ENCODE results near the gene ZNF692. TPM values are rescaled to one million over a fixed set of nuclear protein-coding genes. Genes with fewer than 3 reads are reported as not detected.

ZNF692 gene
- total RNA-seq, 1 experiment from 2014 or later, result 40.1 TPM

DNA sequence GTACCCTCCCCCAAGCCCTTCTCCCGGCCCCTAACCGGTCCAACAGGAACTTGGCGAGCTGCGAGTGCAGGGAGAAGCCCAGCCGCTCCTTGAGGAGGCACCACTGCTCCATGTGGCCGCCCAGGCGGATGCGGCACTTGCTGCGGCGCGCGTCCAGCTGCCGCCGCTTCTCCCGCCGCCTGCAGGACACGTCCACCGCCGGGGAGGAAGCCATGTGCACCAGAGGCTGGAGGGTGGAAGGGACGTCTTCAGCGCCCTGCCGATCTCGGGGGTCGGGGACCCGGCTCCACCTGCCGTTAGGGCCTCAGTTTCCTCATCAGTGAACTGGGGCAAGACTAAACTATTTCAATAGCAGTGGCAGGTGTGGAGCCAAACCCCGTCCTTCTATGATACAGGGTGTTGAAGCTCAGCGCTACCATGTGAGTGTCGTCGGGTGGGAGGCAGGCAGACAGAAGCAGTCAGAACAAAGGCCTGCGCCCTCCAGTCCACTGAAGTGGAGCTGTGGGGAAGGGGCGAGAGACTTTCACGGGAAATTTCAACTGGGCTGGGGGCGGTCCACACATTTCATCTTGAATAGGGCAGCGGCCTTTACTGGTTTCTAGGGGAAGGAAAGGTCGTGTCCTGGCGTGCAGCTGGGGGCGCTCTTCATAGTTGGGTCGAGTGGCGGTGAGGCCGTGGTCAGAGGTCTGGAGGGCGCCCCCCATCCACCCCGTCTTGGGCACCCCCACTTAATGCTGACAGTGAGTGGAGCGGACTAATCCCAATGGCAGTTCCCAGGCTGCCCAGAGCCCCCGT is 592 bp downstream of the ZNF692 start:
- H3K4me1 Mint-ChIP-seq, result peaks cover 17 to 20% of the 10 kb centered on the region in 2 experiments
- Histone ChIP-seq H3K9me3 (ENCODE audit: control insufficient read depth, low read depth, low read length) (no peaks in the 10 kb centered on the region), H3K4ac (ENCODE audit: low read depth, low read length) (no peak overlapping the region), H3K27ac (ENCODE audit: insufficient read length, low read depth, low read length) (no peak overlapping the region), H3K4me1 (ENCODE audit: insufficient read depth, low read length) (no peaks in the 10 kb centered on the region), H3K56ac (ENCODE audit: insufficient read length, low read depth, low read length) (no peak overlapping the region), H2BK15ac (ENCODE audit: low read depth, low read length) (no peak overlapping the region), H3T11ph (ENCODE audit: low read length) (no peak overlapping the region), H4K5ac (ENCODE audit: insufficient read length, low read depth, low read length) (no peak overlapping the region), H2BK120ac (ENCODE audit: low read depth, low read length, poor library complexity, severe bottlenecking) (no peak overlapping the region), H3K23me2 (ENCODE audit: insufficient read length, low read depth, low read length, poor library complexity, severe bottlenecking) (peaks cover 22% of the 10 kb centered on the region), H3K79me2 (ENCODE audit: insufficient read depth, low read length) (no peaks in the 10 kb centered on the region), H3K4me2 (ENCODE audit: insufficient read depth, insufficient read length, low read length) (peak overlapping the region; percentile 55), H2BK12ac (ENCODE audit: insufficient read length, low read depth, low read length) (no peak overlapping the region), H2AK5ac (ENCODE audit: insufficient read length, low read length) (no peak overlapping the region), H2BK5ac (ENCODE audit: insufficient read length, low read length) (no peak overlapping the region), H3K9ac (ENCODE audit: extremely low read depth, insufficient read length, low read length) (peak overlapping the region; percentile 53), H3K79me1 (ENCODE audit: insufficient read depth, low read depth, low read length, poor library complexity, severe bottlenecking) (no peaks in the 10 kb centered on the region), H2BK20ac (ENCODE audit: low read depth, low read length, poor library complexity, severe bottlenecking) (no peak overlapping the region), H3K14ac (ENCODE audit: insufficient read depth, low read length) (peak overlapping the region; percentile 13), H4K8ac (replicated peaks; ENCODE audit: insufficient read length, low read depth, low read length) (no peak overlapping the region), H4K91ac (ENCODE audit: insufficient read length, low read depth, low read length) (no peak overlapping the region), H3K23ac (ENCODE audit: insufficient read length, low read depth, low read length) (no peak overlapping the region), H3K27me3 (ENCODE audit: insufficient read depth, low read length) (no peaks in the 10 kb centered on the region; the same call in 1 of the 2 replicates), H4K20me1 (ENCODE audit: control insufficient read depth, insufficient read depth, insufficient read length) (no peaks in the 10 kb centered on the region), H3K18ac (ENCODE audit: insufficient read length, low read depth, low read length) (peak overlapping the region; percentile 61), H2AFZ (ENCODE audit: low read length) (no peak overlapping the region)
- peak overlapping the region; percentile 95 to 98 (median 98) for H3K27ac Mint-ChIP-seq
- WGBS (ENCODE audit: extremely low coverage, insufficient read length, low lambda C conversion rate), result no CpG with 5 or more reads among the region's 45 CpGs
- peaks cover 0 to 2% of the 10 kb centered on the region in 2 experiments; a peak in 2 of 5 replicates for H3K9me3 Mint-ChIP-seq
- H3K4me3 Mint-ChIP-seq, result peak overlapping the region; percentile 87 to 92
- H3K36me3 Mint-ChIP-seq (ENCODE audit: insufficient read depth in 1 of 3, low read depth in 3 of 3), result peaks cover 0 to 30% (median 26%) of the 10 kb centered on the region in 3 experiments; a peak in 5 of 7 replicates
- H3K27me3 Mint-ChIP-seq (ENCODE audit: low read depth), result peaks cover 32% of the 10 kb centered on the region
- TF ChIP-seq, protein P1, sequence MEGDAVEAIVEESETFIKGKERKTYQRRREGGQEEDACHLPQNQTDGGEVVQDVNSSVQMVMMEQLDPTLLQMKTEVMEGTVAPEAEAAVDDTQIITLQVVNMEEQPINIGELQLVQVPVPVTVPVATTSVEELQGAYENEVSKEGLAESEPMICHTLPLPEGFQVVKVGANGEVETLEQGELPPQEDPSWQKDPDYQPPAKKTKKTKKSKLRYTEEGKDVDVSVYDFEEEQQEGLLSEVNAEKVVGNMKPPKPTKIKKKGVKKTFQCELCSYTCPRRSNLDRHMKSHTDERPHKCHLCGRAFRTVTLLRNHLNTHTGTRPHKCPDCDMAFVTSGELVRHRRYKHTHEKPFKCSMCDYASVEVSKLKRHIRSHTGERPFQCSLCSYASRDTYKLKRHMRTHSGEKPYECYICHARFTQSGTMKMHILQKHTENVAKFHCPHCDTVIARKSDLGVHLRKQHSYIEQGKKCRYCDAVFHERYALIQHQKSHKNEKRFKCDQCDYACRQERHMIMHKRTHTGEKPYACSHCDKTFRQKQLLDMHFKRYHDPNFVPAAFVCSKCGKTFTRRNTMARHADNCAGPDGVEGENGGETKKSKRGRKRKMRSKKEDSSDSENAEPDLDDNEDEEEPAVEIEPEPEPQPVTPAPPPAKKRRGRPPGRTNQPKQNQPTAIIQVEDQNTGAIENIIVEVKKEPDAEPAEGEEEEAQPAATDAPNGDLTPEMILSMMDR (conservative IDR thresholded peaks at IDR 0.05), result peak; percentile 63
- peak; percentile 81 for DNase-seq

All from H9 (cell line).